CD4-positive, alpha-beta T cell treated with Interleukin-15 for 4 hours (primary cell): ENCODE data around the gene PRAMEF12.
"Not testable (repeated sequence)": the region's sequence is repeated elsewhere in the genome, so short reads cannot be mapped to it uniquely, and the experiment has no call there.

Experiments
- DNase-seq: peaks from one replicate; pipeline ENCODE4 v3.0.0-alpha.2; 2020; ENCODE audit warnings: low spot score

Gene PRAMEF12

DNA sequence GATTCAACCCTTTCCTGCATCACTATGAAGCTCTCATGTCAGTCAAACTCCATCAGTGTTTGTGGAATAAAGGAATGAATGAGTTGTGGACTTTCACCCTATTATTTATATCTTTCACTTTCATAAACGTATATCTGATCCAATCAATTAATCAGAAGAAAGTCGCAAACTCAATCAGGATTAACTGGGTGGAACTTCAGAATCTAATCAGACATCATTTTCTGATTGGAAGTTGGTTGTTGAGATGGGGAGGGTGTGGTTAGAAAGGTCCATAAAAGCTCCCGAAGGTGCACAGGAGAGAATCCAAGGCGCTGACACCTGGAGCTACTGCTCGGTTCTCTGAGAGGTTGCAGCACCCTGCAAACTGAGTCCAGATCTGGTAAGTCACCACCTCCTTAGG, at the start of gene PRAMEF12:
Gene PRAMEF12 (plus strand): TSS at position 301 of the 400 bp plus-strand sequence. CDS start 1,130 bp downstream, outside the sequence.
- no peak for DNase-seq

DNA sequence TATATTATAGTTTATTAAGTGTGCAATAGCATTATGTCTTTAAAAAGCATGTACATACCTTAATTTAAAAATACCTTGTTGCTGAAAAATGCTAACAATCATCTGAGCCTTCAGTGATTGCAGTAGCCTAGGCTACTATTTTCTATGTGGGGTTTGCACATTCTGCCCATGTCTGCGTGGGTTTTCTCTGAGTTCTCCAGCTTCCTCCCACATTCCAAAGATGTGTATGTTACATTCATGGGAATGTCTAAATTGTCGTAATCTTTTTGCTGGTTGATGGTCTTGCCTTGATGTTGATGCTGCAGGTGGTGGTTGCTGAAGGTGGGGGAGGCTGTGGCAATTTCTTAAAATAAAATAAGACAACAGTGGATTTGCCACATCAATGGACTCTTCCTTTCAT, 45.1 kb upstream of the PRAMEF12 start:
- DNase-seq = no peak

DNA sequence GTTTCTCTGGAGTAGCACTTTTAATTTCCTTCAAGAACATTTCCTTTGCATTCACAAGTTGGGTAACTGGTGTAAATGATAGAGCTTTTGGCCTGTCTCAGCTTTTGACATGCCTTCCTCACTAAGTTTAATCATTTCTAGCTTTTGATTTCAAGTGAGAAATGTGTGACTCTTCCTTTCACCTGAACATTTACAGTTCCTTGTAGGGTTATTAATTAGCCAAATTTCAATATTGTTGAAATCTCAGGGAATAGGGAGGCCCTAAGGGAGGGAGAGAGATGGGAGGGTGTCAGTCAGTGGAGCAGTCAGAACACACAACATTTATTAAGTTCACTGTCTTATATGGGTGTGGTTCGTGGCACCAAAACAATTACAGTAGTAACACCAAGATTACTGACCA, 43.4 kb upstream of the PRAMEF12 start:
- DNase-seq = no peak

DNA sequence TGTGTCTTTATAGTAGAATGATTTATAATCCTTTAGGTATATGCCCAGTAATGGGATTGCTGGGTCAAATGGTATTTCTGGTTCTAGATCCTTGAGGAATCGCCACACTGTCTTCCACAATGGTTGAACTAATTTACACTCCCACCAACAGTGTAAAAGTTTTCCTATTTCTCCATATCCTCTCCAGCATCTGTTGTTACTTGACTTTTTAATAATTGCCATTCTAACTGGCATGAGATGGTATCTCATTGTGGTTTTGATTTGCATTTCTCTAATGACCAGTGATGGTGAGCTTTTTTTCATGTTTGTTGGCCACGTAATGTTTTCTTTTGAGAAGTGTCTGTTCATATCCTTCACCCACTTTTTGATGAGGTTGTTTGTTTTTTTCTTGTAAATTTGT, 42.5 kb upstream of the PRAMEF12 start:
- not testable (repeated sequence) for DNase-seq

DNA sequence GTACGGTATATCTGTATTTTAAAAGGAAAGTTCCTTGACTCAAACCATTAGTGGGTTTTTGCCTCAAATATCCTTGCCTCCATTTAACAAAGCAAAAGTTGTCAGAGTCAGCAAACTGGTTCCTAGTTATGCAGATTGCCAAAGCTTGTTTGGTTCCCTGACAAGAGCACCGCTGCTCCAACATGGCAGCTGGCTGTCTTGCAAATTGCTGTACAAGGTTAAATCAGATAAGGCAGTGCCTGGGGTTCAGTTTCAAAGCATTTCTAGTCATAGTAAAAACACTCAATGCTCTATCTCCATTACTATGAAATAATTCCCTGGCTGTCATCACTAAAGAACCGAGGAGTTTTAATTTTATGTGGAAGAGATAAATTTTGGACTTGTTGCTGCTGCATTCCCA, 38.9 kb upstream of the PRAMEF12 start:
- DNase-seq = no peak

DNA sequence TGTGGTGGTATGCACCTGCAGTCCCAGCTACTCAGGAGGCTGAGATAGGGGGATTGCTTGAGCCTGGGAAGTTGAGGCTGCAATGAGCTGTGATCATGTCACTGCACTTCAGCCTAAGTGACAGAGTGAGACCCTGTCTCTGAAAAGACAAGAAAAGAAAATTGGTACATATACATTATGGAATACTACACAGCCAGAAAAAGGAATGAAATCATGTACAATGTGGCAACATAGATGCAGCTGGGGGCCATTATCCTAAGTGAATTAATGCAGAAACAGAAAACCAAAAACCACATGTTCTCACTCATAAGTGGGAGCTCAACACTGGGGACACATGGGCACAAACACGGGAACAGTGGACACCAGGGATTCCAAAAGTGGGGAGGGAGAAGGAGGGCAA, 34.6 kb upstream of the PRAMEF12 start:
- no peak for DNase-seq

DNA sequence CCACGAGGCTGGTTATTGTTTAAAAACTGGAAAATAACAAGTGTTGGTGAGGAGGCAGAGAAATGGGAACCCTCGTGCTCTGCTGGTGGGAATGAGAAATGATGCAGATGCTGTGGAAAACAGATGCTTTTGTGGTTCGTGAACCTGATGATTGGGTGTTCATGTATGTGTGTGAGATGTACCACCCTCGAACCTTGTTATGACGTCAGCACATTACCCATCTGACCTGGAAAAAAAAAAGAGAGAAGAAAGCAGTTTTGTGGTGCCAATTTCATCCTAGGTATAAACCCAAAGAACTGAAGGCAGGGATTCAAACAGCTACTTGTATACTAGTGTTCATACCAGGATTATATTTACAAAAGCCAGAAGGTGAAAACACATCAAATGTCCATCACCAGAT, 33.9 kb upstream of the PRAMEF12 start:
- DNase-seq = no peak

DNA sequence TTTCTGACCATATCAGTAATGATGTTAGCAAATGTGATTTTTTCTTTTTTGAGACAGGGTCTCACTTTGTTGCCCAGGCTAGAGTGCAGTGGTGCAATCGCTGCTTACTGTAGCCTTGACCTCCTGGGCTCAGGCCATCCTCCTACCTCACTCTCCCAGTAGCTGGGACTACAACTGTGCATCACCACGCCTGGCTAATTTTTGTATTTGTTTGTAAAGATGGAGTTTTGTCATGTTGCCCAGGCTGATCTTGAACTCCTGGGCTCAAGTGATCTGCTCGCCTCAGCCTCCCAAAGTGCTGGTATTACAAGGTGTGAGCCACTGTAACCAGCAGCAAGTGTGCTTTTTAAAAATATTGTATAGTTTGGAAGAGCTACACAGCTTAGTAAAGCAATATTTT, 31.6 kb upstream of the PRAMEF12 start:
- DNase-seq = no peak

DNA sequence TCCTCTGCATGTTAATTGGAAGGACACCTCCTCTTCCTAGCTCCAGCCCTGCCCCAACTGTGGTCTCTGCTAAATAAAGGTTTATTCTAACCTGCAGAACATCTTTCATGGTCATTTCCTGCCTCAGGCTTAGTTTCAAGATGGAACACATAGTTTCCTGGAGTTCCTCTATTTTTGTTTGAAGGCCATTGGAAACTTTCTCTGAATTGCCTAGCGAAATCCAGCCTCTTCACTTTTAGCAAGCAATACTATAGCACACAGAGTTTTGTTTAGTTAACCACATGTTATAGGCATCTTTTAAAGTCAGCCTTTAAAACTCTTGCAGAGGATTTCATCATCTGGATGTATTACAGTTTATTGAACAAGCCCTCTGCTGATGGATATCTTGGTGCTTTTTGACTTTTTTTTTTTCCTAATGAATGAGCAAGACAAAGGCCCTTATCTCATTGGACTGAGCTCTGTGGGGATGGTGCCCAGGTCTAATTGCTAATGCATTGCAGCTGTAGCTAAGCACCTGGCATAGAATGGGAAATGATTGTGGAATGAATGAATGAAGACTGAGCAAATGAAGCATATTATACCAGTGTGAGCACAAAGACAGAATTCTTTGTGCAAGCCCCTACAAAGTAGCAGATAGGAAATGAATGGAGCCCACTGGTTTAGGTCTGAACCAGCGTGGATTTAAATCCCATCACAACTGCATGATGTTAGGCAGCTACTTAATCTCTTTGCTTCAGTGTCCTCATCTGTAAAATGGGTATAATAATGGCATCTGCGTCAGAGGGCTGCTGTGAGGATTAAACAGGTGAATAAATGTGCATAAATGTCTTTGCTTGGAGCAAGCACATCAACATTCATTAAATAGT, 28.2 kb upstream of the PRAMEF12 start:
- no peak for DNase-seq

DNA sequence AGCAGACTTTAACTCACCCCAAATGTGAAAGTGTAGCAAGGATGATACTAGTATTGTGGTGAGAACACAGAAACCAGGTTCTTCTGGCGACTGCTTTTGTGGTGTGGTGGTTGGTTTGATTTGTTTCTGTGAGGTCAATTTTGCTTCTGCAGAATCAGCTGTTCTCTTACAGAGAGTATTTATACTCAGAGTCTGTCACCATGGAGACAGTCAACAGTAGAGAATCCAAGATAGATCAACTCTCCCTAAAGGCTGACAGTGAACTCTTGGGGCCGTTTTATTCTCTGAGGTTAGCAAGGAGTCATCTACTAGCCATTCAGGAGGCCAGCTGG, 27.6 kb upstream of the PRAMEF12 start, which contains the start of gene CFAP107:
Gene CFAP107 (plus strand): TSS at position 209 of the 332 bp plus-strand sequence. CDS start 231 bp downstream, outside the sequence.
- no peak for DNase-seq

DNA sequence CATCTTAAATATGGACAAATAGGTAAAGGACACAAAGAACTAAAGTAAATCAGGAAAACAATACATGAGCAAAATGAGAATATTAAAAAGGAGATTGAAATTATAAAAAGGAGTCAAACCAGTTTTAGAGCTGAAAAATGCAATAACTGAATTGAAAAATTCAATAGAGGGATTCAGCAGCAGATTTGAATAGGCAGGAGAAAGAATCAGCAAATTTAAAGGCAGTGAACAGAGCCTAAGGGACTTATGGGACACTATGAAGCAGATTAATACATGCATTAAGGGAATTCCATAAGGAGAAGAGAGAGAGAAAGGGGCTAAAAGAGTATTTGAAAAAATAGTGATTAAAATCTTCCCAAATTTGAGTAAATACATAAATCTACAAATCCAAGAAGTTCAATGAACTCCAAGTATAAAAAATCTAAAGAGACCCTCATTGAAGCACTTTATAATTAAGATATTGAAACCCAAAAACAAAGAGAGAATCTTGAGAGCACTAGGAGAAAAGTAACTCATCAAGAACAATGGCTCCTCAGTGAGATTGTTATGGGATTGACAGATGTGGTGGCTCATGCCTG, 24.7 kb upstream of the PRAMEF12 start:
- no peak for DNase-seq

DNA sequence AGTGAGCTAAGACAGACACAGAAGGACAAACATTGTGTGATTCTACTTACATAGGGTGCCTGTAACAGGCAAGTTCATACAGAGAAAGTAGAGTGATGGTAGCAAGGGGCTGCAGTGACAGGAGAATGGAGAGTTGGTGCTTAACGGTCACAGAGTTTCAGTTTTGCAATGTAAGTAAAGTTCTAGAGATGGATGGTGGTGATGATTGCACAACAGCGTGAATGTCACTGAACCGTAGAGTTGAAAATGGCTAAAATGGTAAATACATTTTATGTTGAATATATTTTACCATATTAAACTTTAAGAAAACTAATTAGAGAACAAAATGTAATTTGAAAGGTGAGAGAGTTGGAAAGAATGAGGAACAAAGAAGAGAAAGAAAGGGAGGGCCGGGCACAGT, 18.8 kb upstream of the PRAMEF12 start:
- DNase-seq = no peak

DNA sequence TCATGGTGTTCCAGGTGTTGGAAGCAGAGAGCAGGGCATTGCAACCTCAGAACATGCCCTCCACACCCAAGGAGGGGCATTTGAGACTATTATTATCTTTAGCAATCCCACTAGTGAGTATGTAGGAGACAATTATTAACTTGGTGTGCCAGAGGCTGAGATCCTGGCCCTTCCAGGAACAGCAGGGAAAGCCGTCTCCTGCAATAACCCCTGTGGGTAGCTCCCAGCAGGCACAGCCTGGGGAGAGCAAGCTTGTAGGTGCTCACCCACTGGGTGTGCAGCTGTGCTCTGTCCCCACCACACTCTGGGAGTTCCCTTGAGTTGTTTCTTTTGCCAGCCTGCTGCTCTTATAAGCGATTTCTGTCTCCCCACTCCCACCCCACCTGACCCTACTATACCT, 17.3 kb upstream of the PRAMEF12 start:
- DNase-seq = no peak

DNA sequence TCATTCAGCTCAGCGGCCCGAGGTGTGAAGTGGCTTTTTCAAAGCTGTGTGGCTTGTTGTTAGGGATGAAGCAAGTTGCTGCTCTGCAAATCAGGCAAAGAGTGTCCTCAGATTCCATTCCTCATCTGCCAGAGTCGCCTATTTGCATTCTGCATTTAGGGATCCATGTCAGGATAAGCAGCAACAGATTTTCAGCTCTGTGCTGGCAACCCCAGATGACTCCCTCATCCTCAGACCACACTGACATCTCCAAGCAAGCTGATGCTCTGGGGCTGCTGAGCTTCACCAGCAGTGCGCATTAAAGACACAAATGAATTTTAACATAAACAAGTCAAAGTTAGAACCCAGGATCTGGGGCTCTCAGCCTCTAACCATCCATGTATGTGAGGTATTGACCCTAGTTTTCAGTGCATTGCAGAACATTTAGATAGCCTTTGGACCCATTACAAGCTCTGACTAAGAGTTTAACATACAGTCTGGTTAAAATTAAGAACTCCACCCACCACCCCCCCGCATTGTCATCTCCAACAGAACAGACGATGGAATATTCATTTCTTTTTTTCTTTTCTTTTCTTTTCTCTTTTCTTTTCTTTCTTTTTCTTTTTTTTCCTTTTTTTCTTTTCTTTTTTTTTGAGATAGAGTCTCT, 16.6 kb upstream of the PRAMEF12 start:
- no peak for DNase-seq

DNA sequence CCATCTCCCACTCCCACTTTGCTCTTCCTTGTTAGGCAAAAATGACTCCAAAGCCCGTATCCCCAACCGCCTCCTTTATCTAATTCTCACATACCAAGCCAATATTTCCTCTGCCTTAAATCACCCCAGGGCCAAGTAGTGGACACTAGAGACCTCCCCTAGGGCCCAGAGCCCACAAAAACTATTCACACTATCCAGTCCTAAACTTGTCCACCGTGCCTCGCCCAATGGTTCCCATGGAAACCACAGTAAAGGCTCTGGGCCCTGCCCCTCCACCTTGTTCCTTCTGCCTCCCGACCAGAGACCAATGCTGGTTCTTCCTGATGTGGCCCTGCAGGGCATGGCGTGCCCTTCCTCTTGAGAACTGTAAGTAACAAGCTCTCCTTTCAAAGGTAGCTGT, 15.7 kb upstream of the PRAMEF12 start:
- DNase-seq = no peak

DNA sequence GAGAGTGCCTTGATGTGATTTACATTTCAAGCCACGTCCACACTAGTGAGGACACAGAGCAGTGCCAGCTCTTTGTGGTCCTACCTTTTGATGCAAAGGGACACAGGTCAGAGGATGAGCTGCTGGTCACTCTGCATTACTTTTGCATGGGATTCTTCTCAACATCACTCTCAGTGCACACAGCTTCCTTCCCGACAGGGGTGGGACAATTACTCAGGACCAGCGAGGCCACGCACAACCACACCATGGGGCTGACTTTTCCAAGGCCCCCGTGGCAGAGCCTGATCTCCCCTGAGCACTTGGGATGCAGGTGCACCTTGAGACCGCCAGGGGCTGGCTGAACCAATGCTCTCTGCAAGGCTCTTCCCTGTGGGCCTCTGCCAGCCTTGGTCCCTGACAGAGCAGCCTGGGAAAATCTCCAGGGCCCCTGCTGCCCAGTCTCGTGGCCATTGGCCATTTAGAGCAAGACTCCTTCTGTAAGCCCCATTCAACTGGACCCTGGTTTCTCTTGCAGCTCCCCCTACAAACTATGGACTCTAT, 13.2 kb upstream of the PRAMEF12 start:
- DNase-seq = no peak

DNA sequence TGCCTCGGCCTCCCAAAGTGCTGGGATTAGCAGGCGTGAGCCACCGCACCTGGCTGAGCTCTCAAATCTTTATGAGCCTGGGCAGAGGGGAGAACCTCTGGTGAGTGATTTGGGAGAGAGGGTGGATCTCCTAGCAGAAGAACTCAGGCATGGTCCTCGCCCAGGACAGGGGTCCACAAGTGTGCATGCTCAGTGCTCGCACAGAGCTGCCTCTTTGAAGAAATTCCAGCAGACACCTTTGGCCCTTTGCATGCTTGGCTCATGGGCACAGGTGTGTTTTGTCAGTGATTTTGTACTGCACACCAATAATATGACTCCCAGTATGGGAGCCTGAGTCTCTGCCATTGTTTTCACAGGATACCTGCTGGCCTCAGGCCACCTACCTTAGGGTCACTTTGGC, 11.8 kb upstream of the PRAMEF12 start:
- no peak for DNase-seq

DNA sequence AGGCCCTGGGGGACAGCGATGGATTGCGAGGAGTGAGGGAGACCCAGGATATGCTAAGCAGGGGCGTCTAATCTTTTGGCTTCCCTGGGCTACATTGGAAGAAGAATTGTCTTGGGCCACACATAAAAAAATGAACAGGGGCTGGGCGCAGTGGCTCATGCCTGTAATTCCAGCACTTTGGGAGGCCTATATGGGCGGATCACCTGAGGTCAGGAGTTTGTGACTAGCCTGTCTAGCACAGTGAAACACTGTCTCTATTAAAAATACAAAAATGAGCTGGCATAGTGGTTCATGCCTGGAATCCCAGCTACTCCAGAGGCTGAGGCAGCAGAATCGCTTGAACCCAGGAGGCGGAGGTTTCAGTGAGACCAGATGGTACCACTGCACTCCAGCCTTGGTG, 10.8 kb upstream of the PRAMEF12 start:
- no peak for DNase-seq

DNA sequence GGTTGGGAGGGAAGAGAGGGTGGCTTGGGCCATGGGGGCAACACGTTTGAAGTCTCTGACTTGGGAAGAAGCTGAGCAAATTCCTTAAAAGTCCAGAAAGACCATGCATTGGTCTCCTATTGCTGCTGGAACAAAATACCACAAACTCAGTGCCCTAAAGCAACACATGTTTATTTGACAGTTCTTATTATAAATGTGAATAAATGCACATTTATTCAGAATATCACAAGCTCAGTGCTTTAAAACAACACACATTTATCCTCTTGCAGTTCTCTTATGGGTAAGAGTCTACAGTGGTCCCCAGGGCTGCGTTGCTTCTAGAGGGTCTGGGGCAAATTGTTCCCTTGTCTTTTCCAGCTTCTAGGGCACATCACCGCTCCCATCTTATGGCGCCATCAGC, 10.1 kb upstream of the PRAMEF12 start:
- DNase-seq = no peak

DNA sequence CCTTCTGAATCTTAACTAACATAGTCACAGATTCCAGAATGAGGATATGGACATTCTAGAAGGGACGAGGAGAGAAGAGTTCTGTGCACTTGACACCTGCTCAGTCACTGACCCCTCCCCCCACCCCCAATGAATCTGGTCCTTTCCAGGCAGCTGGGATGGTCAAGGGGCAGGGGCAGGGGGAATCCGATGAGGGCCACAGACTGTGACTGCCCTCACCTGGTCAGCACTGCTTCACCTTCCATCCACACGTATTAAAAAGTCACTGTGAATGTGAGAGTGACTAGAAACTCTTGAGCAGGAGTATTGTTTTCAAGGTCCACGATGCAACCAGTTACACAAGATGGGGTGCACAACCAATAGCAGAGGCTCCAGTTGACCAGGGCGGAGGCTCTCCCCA, 9.5 kb upstream of the PRAMEF12 start:
- DNase-seq = no peak

DNA sequence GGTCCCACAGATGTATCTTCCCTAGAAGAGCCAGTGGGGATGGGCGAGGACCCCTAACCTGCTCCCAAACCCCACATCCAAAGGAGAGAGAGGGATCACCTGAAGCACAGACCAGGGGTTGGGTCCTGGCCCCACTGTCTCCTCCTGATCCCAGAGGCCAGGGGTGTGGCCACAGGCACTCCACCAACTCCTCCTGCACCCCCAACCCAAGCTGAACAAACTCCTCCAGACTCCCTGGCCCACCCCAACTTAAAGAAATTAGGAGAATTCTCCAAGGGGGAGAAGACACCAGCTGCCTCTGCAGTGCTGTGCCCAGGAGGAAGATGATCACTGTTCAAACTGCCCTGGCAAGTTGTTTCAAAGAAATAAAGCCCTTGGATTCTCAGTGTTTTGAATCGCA, 4.5 kb upstream of the PRAMEF12 start:
- no peak for DNase-seq

DNA sequence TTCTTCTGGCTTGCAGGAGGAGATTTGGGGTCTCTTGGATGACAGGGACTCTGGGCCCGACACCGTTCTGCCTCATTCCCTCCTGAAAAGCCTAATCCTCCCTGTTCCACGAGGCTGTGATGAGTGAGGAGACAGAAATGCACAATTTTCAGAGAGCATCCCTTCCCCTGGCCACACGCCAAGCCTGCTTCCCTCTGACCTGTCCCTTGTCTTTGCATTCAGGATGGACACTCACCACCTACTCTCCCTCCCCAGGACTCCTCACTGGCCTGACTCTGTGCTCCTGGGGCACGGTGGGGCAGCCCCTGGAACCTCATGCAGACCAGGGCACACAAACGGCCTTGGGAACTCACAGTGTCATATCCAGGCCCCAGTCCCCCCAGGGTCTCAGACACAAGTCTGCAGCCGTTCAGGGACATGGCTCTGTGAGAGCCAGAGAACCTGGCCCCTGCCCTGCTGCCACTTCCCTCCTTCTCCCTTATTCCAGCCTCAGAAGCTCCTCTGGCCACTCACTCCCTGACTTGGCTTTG, 3.5 kb upstream of the PRAMEF12 start:
- DNase-seq = no peak

DNA sequence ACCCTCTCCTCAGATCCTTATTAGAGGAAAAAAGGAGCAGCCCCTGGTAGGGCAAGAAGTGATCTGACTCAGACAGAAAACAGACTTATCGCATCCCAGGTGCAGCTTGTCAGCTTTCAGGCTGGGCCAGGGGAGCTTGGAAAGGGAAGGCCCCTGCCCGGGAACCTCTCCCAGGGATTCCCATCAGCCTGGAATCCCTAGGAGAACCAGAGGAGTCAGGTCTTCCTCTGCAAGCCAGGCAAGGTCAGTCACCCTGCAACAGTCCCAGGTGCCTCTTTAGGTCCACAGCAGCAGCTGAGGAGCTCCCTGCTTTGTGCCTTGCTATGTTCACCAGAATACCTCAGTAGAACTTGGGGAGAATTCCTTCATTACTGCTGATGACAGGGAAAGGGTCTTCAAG, 2.9 kb upstream of the PRAMEF12 start:
- DNase-seq = no peak
